Activated CD4-positive, alpha-beta T cell treated with anti-CD3 and anti-CD28 coated beads, Interleukin-2, amount 50 U/mL, for 24 hours (primary cell): ENCODE data around the gene KLF4.

Experiments used
- DNase-seq, 2 donors: peaks; one replicate each; pipeline ENCODE4 v3.0.0-alpha.2; 2020; ENCODE audit warnings: low read depth in 1 of 2, low spot score in 1 of 2

KLF4 gene

DNA sequence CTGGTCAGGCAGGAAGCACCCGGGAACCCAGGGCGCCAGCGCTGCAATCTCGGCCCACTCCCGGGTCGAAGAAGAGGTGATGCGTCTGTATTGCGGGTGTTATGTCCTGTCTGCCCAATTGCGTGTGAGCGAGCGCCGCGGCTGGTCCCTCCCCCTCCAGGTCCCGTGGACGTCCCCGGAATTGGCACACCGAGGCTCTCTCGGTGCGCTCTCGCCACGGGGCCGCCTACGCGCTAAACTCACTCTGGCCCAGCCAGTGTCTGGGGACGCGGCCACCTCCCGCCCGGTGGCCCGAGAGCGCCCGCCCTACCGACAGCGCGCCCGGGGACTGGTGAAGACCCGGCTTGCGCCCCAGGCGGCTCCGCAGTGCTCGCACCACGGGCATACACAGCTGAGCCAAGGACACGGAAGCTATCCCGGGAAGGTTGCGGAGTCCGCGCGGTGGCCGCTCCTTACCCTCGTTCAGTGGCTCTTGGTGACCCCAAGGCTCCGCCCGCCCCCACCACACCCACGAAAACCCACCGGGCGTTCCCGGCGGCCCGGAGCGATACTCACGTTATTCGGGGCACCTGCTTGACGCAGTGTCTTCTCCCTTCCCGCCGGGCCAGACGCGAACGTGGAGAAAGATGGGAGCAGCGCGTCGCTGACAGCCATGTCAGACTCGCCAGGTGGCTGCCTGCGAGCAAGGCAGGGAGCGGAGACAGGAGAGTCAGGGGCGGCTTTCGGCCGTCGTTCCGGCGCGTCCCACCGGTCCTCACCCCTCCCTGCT is 1.0 kb downstream of the KLF4 start:
- DNase-seq: no peak

DNA sequence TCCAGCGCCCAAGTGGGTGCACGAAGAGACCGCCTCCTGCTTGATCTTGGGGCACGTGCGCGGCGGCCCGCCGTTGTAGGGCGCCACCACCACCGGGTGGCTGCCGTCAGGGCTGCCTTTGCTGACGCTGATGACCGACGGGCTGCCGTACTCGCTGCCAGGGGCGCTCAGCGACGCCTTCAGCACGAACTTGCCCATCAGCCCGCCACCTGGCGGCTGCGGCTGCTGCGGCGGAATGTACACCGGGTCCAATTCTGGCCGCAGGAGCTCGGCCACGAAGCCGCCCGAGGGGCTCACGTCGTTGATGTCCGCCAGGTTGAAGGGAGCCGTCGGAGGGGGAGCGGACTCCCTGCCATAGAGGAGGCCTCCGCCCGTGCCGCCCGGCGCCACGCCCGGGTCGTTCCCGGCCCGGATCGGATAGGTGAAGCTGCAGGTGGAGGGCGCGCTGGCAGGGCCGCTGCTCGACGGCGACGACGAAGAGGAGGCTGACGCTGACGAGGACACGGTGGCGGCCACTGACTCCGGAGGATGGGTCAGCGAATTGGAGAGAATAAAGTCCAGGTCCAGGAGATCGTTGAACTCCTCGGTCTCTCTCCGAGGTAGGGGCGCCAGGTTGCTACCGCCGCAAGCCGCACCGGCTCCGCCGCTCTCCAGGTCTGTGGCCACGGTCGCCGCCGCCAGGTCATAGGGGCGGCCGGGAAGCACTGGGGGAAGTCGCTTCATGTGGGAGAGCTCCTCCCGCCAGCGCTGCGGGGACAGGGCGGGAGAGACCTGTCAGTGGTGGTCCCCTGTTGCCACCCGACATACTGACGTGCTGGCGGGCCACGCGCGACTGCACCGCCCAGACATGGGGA is 1.8 kb downstream of the KLF4 start:
- no peak for DNase-seq

DNA sequence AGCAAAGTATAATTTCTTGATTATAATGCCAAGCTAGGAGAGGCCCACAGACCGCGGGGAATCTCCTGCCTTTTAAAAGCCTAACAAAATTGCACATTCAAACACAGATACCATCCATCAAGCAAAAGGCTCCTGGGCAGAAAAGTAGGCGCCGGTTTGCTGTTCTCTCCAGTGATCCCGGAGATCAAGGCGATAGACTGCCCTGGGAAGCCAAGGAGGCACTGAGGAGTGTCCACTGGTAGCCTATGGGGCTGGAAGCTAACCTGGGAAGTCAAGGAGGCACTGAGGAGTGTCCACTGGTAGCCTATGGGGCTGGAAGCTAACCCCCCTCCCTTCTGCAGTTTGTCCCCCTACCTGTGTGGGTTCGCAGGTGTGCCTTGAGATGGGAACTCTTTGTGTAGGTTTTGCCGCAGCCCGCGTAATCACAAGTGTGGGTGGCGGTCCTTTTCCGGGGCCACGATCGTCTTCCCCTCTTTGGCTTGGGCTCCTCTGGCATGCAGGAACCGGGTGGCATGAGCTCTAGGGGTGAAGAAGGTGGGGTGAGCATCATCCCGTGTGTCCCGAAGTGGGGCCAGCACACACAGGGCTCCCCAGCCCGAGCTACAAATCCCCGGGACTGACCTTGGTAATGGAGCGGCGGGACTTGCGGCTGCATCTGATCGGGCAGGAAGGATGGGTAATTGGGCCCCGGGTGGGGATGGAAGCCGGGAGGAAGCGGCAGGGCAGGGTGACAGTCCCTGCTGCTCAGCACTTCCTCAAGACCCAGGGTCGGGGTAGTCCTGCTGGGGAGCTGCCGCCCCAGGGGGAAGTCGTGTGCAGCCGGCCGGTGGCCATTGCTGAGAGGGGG is 2.7 kb downstream of the KLF4 start:
- no peak for DNase-seq

DNA sequence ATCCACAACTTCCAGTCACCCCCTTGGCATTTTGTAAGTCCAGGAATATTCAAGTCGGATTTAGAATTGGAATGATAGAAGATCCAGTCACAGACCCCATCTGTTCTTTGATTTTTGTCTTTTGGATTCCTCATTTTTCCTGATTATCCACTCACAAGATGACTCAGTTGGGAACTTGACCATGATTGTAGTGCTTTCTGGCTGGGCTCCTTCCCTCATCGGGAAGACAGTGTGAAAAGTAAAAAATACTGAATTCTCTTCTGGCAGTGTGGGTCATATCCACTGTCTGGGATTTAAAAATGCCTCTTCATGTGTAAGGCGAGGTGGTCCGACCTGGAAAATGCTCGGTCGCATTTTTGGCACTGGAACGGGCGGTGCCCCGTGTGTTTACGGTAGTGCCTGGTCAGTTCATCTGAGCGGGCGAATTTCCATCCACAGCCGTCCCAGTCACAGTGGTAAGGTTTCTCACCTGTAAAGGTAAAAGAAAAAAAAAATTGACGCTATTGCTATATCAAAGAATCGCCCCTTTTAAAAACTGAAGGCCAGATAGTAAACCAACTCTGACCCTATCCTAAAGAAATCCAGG is 4.0 kb downstream of the KLF4 start:
- DNase-seq: no peak

DNA sequence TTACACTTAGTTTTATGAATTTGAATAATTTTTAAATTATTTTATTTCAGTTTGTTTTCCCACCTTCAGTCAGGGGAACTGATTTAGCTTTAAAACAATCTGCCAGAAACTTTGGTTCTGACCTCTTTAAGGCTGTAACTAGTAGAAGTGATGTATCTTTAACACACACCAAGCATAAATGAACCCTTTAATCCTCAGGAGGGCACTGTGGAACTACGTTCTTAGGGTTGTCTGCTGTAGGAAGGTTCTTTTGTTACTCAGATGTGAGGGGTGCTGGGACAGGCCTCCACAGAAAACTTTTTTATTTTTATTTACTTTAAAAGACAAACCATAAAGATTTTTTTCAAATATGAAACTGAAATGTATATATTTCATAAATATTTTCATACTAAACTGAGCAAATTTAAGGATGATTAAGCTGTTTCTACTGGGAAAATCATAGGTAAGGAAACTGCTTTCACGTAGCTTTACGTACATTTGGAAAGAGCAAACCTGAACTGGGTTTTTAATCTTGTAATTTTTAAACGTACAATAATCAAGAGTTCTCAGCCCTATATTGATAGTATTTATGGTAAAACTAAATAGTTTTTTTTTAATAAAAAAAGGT is 5.3 kb downstream of the KLF4 start:
- DNase-seq: no peak

DNA sequence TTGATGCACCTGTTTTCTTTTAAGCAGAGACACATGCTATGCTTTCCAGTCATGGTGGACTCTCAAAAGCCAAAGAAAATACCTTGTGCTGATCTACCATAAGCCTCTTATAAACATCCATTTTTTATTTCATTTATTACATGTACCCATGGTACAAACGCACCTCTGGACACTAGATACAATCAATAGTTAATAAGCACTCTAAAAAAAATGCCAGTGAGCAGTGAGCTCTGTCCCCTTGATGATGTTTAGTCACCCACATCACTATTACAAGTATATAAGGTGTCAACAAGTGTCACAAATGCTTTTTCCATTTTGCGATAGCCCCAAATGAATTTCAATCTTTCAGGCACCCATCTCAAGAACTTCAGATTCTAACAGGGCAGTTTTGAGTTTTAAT is 5.9 kb downstream of the KLF4 start:
- no peak for DNase-seq

DNA sequence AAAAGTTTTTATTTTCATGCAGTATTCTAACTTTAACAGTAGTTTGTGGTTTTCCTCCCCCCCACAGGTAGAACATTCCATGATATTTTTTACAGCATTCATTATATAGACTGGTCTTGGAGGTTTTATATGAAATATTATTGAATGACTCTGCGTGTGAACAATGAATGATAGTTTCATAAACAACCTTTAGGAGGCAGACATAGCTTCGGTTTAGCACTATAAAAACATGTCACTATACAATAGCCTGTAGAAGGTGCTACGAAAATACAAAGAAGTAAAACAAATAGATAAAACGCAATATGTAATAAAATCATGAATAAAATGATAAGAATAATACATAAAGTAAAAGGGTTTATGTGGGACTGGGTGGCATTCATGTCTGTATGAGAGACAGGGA is 8.5 kb downstream of the KLF4 start:
- DNase-seq: no peak

DNA sequence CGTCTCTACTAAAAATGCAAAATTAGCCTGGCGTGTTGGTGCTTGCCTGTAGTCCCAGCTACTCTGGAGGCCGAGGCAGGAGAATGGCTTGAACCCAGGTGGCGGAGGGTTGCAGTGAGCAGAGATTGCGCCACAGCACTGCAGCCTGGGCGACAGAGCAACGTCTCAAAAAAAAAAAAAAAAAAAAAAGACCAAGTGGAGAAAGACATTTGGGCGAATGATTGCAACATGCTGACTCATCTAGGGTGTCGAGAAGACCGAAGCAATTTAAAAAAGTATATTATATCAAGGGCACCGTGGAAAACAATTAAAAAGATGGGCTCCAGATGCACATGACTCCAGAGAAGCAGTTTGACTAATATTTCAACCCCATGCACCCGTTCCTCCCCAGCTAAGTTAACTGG is 9.2 kb downstream of the KLF4 start:
- DNase-seq: no peak

DNA sequence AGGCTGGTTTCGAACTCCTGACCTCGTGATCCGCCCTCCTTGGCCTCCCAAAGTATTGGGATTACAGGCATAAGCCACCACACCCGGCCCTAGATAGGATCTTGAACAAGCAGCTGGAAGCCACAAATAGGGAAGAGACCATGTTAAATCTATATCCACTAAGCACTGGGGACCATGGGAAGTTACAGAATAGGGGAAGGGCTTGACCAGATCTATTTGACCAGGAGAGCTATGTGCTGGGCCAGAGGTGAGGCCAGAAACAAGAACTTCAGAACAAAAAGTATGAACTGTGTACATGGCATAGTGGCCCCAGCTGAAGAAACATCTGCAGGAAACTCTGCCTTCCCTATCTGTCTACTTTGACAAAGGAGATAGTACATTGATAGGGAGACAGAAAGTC is 10.8 kb downstream of the KLF4 start:
- no peak for DNase-seq

DNA sequence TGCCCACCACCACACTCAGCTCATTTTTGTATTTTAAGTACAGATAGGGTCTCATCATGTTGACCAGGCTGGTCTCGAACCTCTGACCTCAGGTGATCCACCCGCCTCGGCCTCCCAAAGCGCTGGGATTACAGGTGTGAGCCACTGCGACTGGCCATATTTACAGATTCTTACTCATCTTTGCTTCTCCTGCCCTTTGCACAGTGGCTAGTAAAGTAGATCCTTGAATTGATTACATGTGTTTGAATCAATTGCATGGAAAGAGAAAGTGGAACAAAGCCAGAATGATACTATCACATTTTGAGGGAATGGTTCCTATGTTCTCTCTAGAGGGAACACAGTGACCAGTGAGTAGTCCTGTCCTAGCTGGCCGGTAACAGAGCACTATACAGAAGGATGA is 15.4 kb downstream of the KLF4 start:
- no peak for DNase-seq

DNA sequence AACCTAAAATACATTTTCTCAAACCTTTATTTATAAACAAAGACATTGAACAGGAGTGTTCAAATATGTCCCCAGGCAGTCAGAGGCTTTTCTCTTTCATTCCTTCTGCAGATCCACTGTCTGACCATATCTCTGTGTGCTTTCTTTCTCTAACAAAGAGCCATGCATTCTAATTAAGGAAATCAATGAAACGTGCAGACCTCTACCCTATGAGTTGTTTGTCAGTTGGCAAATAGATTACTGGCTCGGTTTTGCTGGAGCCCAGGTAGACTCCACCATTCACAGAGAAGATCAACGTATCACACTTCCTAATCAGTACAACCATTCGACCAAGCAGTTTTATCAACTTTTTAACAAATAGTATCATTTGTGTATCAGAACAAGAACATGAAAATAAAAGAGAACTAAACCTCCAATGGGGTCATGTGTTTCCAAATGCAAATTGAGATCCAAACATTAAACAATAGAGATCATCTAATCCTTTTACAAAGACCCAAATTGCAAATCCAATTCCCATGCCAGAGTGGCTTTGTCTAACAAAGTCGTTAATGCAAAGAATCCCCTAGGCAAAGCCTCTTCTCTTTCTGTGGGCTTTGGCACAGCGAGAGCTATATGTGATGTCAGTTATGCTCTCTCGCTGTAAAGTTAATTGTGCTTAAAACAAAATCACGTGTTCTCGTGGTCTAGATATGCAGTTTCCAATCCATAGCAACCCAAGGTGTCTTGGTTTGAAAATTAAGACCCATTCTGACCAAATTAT is 16.8 kb downstream of the KLF4 start:
- no peak for DNase-seq

DNA sequence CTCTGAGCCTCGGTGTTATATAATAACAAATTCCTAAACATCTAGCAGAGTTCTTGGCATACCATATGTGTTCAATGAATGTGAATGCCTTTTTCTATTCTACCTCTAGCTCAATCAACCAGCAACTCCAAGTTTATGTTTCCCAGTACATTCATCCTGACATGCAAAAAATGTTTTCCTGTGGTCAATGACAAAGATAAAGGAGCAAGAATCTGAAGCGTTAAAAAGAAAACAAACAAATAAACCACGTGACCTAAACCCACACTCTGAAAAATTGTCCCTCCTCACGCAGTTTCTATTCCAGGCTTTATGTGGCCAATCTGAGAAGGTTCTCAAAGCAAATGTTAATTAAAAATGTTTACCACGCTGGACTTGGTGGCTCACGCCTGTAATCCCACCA is 18.0 kb downstream of the KLF4 start:
- DNase-seq: no peak

DNA sequence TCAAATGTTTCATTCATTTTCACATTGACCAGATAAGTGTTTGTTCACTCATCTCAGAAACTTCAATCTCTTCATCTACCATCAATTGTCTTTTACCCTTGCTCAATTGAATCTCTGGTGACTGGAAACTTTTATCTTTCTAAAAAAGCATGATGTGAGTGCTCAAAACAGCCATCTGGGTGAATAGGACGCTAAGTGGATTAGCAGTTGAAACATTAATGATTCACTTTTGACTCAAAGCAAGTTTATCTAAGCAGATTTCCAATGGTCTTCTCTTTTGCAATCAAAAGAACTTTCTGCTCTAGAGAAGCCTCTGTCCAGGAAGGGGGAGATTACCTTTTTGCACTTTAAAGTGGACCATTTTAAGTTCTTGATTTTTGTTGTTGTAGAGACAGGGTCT is 22.2 kb downstream of the KLF4 start:
- no peak for DNase-seq

DNA sequence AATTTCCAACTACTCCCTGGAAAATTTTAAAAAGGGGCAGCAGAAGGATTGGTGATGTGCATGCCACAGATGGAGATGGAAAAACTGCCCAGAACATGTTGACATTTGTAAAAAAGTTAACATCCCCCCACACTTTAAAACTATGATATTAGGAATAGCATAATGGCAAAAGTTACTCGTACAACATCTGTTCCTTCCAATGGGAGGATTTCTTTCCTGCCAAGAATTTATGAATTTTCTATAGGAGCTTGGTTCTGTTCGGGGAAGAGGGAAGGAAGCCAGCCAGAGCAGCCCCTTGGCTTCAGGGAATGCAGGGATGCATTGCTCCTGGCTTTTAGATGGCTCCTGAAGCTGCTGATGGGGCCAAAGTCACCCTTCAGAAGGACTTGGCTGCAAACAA is 22.7 kb downstream of the KLF4 start:
- DNase-seq: no peak

DNA sequence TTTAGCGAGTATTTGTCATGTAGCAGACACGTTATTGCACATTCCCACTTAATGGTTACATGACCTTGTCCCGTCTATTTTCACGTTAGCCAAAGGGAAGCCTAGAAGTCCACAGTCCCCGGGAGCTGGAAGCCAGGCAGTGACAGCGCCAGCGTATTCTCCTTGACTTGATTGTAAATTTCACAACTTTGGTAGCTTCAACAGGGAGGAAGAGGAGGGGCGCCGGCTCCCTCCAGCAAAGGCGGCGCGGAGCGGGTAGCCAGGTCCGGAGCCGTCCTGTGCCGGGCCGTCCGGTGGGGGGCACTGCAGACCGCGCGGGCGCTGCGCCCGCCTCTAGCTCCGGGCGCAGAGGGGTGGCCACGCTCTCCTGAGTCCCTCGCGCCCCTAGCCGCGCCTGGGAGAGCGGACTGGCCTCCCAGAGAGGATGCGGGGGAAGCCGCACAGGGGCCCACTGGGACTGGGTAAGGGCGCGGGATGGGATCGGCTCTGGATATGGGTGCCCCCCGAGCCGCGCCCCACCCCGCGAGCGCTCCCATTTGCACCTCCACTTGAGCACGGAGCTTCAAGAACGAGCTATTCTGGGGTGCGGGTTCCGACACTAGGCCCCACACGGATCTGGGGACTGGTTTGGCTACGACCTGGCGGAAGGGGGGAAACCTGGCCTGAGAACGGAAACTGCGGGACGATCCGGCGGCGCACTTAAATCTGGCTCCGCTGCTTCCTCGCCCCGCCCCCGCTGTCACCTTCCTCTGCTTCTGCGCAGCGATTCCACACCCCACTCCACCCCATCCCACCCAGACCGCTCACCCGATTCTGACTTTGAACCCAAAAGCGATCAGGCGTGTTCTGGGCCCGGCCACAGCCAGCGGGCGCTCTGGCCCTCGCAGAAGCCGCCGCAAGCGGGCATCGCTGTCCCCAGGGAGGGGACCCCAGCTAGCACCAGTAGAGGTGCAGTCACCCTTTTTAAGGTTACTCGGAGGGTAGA is 23.8 kb downstream of the KLF4 start:
- no peak for DNase-seq

DNA sequence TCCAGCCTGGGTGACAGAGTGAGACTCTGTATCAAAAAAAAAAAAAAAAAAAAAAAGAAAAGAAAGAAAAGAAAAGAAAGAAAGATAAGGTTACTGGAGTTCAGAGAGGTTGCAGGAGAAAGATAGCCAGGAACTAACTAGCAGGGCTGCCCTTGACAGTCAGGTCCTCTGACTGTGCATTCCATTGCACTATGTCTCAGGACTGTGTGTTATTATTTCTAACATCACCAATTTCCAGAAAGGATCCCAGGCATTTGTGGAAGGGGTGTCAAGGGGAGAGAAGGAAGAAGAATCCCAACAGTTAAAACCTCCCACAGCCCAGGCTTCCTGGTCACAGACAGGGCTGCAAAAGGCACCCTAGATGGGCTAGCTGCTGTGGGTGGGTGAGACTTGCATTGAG is 25.1 kb downstream of the KLF4 start:
- no peak for DNase-seq

DNA sequence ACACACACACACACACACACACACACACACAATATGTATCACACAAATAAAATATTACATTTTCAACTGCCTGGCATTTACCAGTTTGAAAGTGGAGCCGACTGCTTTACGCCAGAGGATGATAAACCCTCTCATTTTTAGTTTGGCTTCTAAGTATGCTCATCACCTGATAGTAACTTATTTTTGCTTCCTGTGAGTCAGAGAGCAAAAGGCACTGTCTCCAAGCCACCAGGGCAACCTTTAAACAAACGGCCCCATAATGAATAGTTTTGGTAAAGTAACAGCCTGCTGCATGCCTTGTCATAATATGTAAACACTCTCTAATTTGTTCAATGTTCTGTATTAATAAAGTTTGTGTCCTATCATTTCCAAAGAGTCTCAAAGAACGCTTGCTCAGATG is 26.9 kb downstream of the KLF4 start:
- no peak for DNase-seq

DNA sequence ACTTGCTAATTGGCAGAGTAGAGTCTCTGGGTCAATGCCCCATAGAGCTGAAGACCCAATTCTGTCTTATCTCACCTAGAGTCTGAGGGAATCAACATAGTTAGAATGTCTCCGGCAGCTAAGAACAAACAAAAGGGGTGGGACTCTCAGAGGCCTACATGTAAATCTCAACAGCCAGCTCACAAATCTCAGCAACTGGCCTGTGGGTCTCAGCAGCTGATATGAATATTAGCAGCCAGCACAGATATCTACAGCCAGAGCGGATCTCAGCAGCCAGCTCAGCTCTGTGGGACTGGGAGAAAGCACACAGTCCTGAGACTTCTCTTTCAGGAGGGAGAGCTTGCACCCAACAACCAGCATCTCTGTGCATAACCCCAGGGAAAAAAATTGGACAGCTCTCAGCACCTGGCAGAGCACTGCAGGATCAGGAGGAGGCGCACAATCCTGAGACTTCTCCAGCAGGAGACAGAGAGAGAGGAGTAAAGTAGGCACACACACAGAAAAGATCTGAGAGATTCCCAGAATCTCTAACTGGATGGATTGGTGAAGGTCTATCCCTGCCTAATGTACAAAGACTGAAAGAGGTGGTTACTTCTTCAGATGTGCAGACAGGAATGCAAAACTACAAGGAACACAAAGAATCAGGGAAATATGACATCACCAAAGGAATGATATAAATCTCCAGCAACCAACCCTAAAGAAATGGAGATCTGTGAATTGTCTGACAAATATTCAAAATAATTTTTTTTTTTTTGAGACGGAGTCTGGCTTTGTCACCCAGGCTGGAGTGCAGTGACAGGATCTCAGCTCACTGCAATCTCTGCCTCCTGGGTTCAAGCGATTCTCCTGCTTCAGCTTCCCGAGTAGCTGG is 29.2 kb downstream of the KLF4 start:
- no peak for DNase-seq
